RWPE2 (cell line): ENCODE results near the gene OR7D4.

Source experiments
- ATAC-seq: fragments of 200-7000 bp; cut with Tn5 transposase; 3 replicates; pipeline ENCODE4 v1.9.1; 2021; ENCODE audit warnings: low read depth
- DNase-seq: peaks from one replicate; pipeline ENCODE4 v3.0.0-alpha.2; 2020; ENCODE audit warnings: low spot score
- H3K27ac ChIP-seq: fragments of 450-650 bp; 2 replicates; pipeline ENCODE4 v1.5.1; 2017; ENCODE audit warnings: mild to moderate bottlenecking; ENCODE audit not compliant: poor library complexity, severe bottlenecking
- H3K27me3 ChIP-seq: fragments of 250-450 bp; sonication (Bioruptor Pico); 2 replicates; pipeline ENCODE4 v1.5.1; 2021; ENCODE audit warnings: mild to moderate bottlenecking, moderate library complexity; ENCODE audit not compliant: insufficient read depth, poor library complexity, severe bottlenecking
- H3K36me3 ChIP-seq: fragments of 250-450 bp; sonication (Bioruptor Pico); 2 replicates; pipeline ENCODE4 v1.5.1; 2020; ENCODE audit warnings: low read depth, mild to moderate bottlenecking, moderate library complexity
- H3K4me1 ChIP-seq: fragments of 250-450 bp; sonication (Bioruptor Pico); 2 replicates; pipeline ENCODE4 v1.5.1; 2021; ENCODE audit warnings: mild to moderate bottlenecking, moderate library complexity; ENCODE audit not compliant: insufficient read depth, poor library complexity, severe bottlenecking
- H3K4me3 ChIP-seq: fragments of 250-450 bp; sonication (Bioruptor Pico); 2 replicates; pipeline ENCODE4 v1.5.1; 2021; ENCODE audit warnings: mild to moderate bottlenecking, moderate library complexity; ENCODE audit not compliant: severe bottlenecking
- H3K9me3 ChIP-seq: fragments of 250-450 bp; sonication (Bioruptor Pico); 2 replicates; pipeline ENCODE4 v1.5.1; 2021; ENCODE audit warnings: mild to moderate bottlenecking, moderate library complexity; ENCODE audit not compliant: severe bottlenecking
- CTCF ChIP-seq: fragments of 450-650 bp; IDR thresholded peaks from one replicate; pipeline ENCODE4 v1.5.1; 2017; ENCODE audit warnings: mild to moderate bottlenecking, moderate library complexity; ENCODE audit not compliant: poor library complexity, severe bottlenecking

The OR7D4 gene

GRCh38 chr19:9189535-9189934 lies 29.9 kb downstream of the OR7D4 start:
- DNase-seq (no peak), ATAC-seq (no peak)
- Histone ChIP-seq H3K27ac (no peak overlapping the region), H3K36me3 (no peaks in the 10 kb centered on the region), H3K4me3 (no peak overlapping the region), H3K9me3 (no peaks in the 10 kb centered on the region), H3K27me3 (no peaks in the 10 kb centered on the region), H3K4me1 (no peaks in the 10 kb centered on the region)
- no peak for TF ChIP-seq CTCF

DNA sequence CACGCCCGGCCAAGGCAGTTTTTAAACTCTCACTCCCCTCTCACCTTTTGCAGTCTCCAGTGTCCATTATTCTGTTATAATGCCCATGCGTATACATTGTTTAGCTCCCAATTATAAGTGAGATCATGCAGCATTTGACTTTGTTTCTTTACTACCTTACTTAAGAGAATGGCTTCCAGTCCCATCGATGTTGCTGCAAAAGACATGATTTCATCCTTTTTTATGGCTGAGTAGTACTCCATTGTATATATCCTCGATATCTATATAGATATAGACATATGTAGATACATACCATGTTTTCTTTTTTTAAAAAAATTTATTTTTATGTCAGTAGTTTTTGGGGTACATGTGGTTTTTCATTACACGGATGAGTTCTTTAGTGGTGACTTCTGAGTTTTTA lies 32.2 kb downstream of the OR7D4 start:
- Histone ChIP-seq H3K4me3 (no peak overlapping the region), H3K9me3 (no peaks in the 10 kb centered on the region), H3K4me1 (no peaks in the 10 kb centered on the region), H3K27me3 (no peaks in the 10 kb centered on the region), H3K36me3 (no peaks in the 10 kb centered on the region), H3K27ac (no peak overlapping the region)
- DNase-seq (no peak), ATAC-seq (no peak)
- TF ChIP-seq CTCF: no peak

DNA sequence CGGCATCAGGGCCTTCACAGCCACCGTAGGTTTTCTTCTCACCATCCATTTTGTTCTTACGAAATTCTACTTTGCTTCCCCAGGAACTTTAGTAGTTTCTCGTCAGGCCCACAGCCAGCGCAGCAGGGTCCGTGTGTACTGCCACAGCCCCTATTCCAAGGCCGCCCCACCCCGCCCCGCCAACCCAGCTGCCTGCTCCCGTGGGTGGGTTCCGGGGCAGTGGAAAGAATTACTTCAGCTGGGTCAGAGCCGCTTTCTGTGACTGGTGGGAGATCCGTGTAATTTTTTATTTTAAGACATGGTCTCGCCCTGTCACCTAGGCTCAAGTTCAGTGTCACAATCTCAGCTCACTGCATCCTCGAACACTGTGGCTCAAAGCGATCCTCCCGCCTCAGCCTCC lies 36.4 kb downstream of the OR7D4 start:
- ATAC-seq (no peak), DNase-seq (no peak)
- Histone ChIP-seq H3K36me3 (no peaks in the 10 kb centered on the region), H3K4me3 (no peak overlapping the region), H3K9me3 (no peaks in the 10 kb centered on the region), H3K27me3 (no peaks in the 10 kb centered on the region), H3K27ac (no peak overlapping the region), H3K4me1 (no peaks in the 10 kb centered on the region)
- no peak for TF ChIP-seq CTCF

DNA sequence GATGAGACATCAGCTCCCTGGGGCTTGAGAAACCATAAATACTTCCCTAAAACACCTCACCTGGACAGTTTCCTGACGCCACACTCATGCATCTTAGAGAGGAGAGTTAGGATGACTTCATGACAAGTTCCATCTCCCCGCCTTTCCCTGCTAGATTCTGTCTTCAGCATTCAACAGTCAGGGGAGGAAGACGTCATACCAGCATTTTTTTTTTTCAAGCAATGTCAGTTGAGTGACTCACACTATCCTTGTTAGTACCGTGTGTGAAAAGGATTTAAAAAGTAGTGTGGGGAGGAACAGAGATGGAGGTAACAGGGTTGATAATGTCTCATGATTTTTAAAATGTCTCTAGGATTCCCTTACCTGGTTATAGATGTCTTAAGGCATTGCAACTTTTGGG lies 40.5 kb downstream of the OR7D4 start, which contains the start of gene OR7D2:
Gene OR7D2, plus strand, starts transcription at position 79 of the 400 bp plus-strand sequence. CDS start 6,803 bp downstream, outside the sequence.
- Histone ChIP-seq H3K27me3 (no peaks in the 10 kb centered on the region), H3K9me3 (no peaks in the 10 kb centered on the region), H3K4me3 (no peak within 1 kb of the TSS), H3K4me1 (no peaks in the 10 kb centered on the region), H3K36me3 (no peaks in the 10 kb centered on the region), H3K27ac (no peak within 1 kb of the TSS)
- no peak for TF ChIP-seq CTCF
- no peak for ATAC-seq
- DNase-seq: no peak

DNA sequence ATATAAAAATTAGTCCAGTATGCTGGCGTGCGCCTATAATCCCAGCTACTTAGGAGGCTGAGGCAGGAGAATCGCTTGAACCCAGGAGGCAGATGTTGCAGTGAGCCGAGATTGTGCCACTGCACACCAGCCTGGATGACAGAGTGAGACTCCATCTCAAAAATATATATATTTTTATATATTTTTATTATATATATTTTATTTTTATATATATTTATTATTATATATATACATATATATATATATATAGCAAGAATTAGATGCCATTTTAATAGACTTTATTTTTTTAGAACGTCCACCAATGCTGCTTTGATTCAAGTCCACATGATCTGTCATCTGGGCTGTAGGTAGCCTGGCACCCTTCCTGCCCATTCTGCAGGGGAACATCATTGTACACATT lies 44.1 kb downstream of the OR7D4 start:
- Histone ChIP-seq H3K4me3 (no peak overlapping the region), H3K36me3 (no peaks in the 10 kb centered on the region), H3K27ac (no peak overlapping the region), H3K27me3 (no peaks in the 10 kb centered on the region), H3K9me3 (no peaks in the 10 kb centered on the region), H3K4me1 (no peaks in the 10 kb centered on the region)
- ATAC-seq (no peak), DNase-seq (no peak)
- no peak for TF ChIP-seq CTCF
